ENCODE measurements around the gene OR6B1. TPM values are rescaled to one million over a fixed set of nuclear protein-coding genes. Genes with fewer than 3 reads are reported as not detected.

Gene OR6B1
- total RNA-seq, 1 experiment from 2014 or later, result not detected

DNA sequence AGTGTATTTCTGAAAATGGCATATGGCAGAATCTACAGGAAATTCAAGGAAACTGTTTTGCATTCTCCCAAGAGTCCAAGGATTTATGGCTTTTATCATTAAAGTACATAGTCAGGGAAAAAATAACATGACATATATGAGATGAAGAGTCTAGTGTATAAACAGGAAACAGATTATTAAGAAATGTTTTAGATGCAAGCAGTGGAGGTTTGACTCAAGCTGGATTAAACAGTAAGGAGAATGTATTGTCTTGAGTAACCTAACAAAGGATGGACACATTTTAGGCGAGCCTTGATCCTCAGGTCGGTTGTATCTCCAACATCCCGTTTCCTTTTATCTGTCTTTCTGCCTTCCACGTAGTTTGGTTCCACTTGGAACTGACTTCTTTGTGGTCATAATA is 17.9 kb downstream of the OR6B1 start:
- no TSS peak for BruUV-seq (replicated peaks)
- H3K4me3 Mint-ChIP-seq (ENCODE audit: unreplicated experiment), result no peak overlapping the region

DNA sequence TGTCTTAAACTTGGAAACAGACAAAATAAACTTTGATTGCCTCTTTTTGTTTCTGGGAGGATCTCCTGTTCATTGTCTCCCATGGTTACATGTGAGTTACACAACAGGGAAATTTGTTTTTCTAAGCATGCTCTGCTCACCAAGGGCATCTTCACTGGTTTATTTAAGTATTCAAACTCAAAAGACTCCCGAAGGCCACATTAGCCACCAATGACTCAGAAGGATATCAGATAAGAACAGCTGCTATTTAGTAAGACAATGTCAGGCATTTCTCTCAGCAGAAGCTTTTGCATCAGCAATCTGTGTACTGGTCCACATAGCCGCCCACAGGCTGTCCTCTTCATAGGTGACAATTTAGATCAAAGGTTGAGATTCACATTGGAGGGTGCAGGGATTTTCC is 19.3 kb downstream of the OR6B1 start:
- TF ChIP-seq, protein P1, sequence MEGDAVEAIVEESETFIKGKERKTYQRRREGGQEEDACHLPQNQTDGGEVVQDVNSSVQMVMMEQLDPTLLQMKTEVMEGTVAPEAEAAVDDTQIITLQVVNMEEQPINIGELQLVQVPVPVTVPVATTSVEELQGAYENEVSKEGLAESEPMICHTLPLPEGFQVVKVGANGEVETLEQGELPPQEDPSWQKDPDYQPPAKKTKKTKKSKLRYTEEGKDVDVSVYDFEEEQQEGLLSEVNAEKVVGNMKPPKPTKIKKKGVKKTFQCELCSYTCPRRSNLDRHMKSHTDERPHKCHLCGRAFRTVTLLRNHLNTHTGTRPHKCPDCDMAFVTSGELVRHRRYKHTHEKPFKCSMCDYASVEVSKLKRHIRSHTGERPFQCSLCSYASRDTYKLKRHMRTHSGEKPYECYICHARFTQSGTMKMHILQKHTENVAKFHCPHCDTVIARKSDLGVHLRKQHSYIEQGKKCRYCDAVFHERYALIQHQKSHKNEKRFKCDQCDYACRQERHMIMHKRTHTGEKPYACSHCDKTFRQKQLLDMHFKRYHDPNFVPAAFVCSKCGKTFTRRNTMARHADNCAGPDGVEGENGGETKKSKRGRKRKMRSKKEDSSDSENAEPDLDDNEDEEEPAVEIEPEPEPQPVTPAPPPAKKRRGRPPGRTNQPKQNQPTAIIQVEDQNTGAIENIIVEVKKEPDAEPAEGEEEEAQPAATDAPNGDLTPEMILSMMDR (IDR thresholded peaks at IDR 0.05; ENCODE audit: insufficient read depth in 1 of 2, low read depth in 1 of 2, low read length in 1 of 2, severe bottlenecking in 1 of 2, unreplicated experiment in 1 of 2), result no peak
- no peak overlapping the region for H3K4me3 Mint-ChIP-seq (ENCODE audit: unreplicated experiment)
- no TSS peak for BruUV-seq (replicated peaks)
- no peaks in the 10 kb centered on the region for H3K27me3 ChIP-seq (replicated peaks; ENCODE audit: control insufficient read depth, insufficient read depth, low read length)
- peaks cover 42% of the 10 kb centered on the region for H3K4me1 Mint-ChIP-seq (ENCODE audit: low read depth, unreplicated experiment)
- ChIA-PET CTCF (interaction anchor here (1.4 kb wide), 1 partner anchor 118 kb away, joined by 9 read pairs; the partner anchor contains the start of gene TCAF1), POLR2A (interaction anchor here (1.0 kb wide), 2 partner anchors 46 to 118 kb away, joined by 3 to 6 read pairs; partner anchors contain the start of gene TCAF1)
- H3K36me3 Mint-ChIP-seq (ENCODE audit: insufficient read depth, unreplicated experiment), result no peaks in the 10 kb centered on the region
- H3K9me3 ChIP-seq, result peaks cover 11% of the 10 kb centered on the region; the same call in 1 of the 2 replicates
- no peak overlapping the region for H3K4me3 ChIP-seq (ENCODE audit: low read depth, low read length)
- peaks cover 35% of the 10 kb centered on the region for H3K4me1 ChIP-seq
- DNase-seq, result peak; percentile 69 to 77
- H3K27me3 Mint-ChIP-seq (ENCODE audit: insufficient read depth, unreplicated experiment), result no peaks in the 10 kb centered on the region
- intact Hi-C loops (cut with micrococcal nuclease; ENCODE audit: unreplicated experiment), result loop anchor here (1.0 kb wide), 2 partner anchors 54 to 118 kb away; no protein-coding TSS in a partner anchor
- H3K9me3 Mint-ChIP-seq (ENCODE audit: unreplicated experiment), result peaks cover 28% of the 10 kb centered on the region
- peak overlapping the region; percentile 69 for H3K27ac Mint-ChIP-seq (ENCODE audit: unreplicated experiment)
- H3K36me3 ChIP-seq (ENCODE audit: control insufficient read depth, insufficient read depth, low read length), result no peaks in the 10 kb centered on the region

More for the DNA sequence above, 17.9 kb downstream of the OR6B1 start:
- no peaks in the 10 kb centered on the region for H3K36me3 Mint-ChIP-seq (ENCODE audit: insufficient read depth, unreplicated experiment)
- H3K36me3 ChIP-seq (ENCODE audit: control insufficient read depth, insufficient read depth, low read length), result no peaks in the 10 kb centered on the region
- peaks cover 42% of the 10 kb centered on the region for H3K4me1 Mint-ChIP-seq (ENCODE audit: low read depth, unreplicated experiment)
- no peaks in the 10 kb centered on the region for H3K27me3 Mint-ChIP-seq (ENCODE audit: insufficient read depth, unreplicated experiment)
- no peak overlapping the region for H3K4me3 ChIP-seq (ENCODE audit: low read depth, low read length)
- peaks cover 35% of the 10 kb centered on the region for H3K4me1 ChIP-seq
- no peak for DNase-seq
- intact Hi-C loops (cut with micrococcal nuclease; ENCODE audit: unreplicated experiment), result no loop called here
- peak overlapping the region; percentile 69 for H3K27ac Mint-ChIP-seq (ENCODE audit: unreplicated experiment)
- TF ChIP-seq, protein P1 (IDR thresholded peaks at IDR 0.05; ENCODE audit: insufficient read depth in 1 of 2, low read depth in 1 of 2, low read length in 1 of 2, severe bottlenecking in 1 of 2, unreplicated experiment in 1 of 2), result no peak
- ChIA-PET POLR2A (no interaction called here), CTCF (no interaction called here)
- H3K27me3 ChIP-seq (replicated peaks; ENCODE audit: control insufficient read depth, insufficient read depth, low read length), result no peaks in the 10 kb centered on the region
- H3K9me3 Mint-ChIP-seq (ENCODE audit: unreplicated experiment), result peaks cover 28% of the 10 kb centered on the region
- H3K9me3 ChIP-seq, result peaks cover 11% of the 10 kb centered on the region; the same call in 1 of the 2 replicates

DNA sequence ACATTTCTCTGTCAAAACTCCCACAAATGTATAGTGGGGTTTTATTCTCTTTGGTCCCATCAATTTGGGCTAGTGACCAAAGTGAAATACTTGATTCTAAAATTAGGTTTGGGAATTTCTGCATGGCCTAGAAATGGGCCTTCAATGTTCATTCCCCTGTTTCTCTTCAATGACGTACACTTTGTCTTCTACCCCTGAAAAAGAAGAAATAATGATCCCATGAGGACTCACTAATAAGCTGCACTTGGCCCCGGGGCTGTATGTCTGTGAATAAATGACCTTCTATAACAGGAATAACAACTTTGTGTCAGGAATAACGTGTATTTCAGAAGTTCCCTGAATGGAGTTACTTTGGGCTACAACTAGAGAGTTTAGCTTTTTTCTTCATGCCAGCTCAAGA is 20.2 kb downstream of the OR6B1 start:
- Mint-ChIP-seq H3K27me3 (ENCODE audit: insufficient read depth, unreplicated experiment) (no peaks in the 10 kb centered on the region), H3K36me3 (ENCODE audit: insufficient read depth, unreplicated experiment) (no peaks in the 10 kb centered on the region), H3K27ac (ENCODE audit: unreplicated experiment) (peak overlapping the region; percentile 69), H3K4me1 (ENCODE audit: low read depth, unreplicated experiment) (peaks cover 42% of the 10 kb centered on the region), H3K9me3 (ENCODE audit: unreplicated experiment) (peaks cover 28% of the 10 kb centered on the region), H3K4me3 (ENCODE audit: unreplicated experiment) (no peak overlapping the region)
- CTCF ChIA-PET, result no interaction called here
- TF ChIP-seq, protein P1 (IDR thresholded peaks at IDR 0.05; ENCODE audit: insufficient read depth in 1 of 2, low read depth in 1 of 2, low read length in 1 of 2, severe bottlenecking in 1 of 2, unreplicated experiment in 1 of 2), result no peak
- no peaks in the 10 kb centered on the region for H3K36me3 ChIP-seq (ENCODE audit: control insufficient read depth, insufficient read depth, low read length)
- H3K27me3 ChIP-seq (replicated peaks; ENCODE audit: control insufficient read depth, insufficient read depth, low read length), result no peaks in the 10 kb centered on the region
- DNase-seq, result no peak
- peaks cover 35% of the 10 kb centered on the region for H3K4me1 ChIP-seq
- BruUV-seq (replicated peaks), result no TSS peak
- no peak overlapping the region for H3K4me3 ChIP-seq (ENCODE audit: low read depth, low read length)
- H3K9me3 ChIP-seq, result peaks cover 11% of the 10 kb centered on the region; the same call in 1 of the 2 replicates
- POLR2A ChIA-PET, result no interaction called here
- intact Hi-C loops (cut with micrococcal nuclease; ENCODE audit: unreplicated experiment), result no loop called here

Data from Caco-2 (cell line).